Neural cell (in vitro differentiated cells): ENCODE measurements around the gene ZNF182.

Source experiments
- CTCF ChIP-seq: fragments of 450-650 bp; IDR thresholded peaks from 2 replicates; pipeline ENCODE4 v1.5.1; 2014; ENCODE audit warnings: antibody characterized with exemption, mild to moderate bottlenecking, moderate library complexity; ENCODE audit not compliant: poor library complexity, severe bottlenecking
- EP300 ChIP-seq: fragments of 450-650 bp; conservative IDR thresholded peaks from 2 replicates; pipeline ENCODE4 v1.6.1; 2014; ENCODE audit warnings: antibody characterized with exemption, mild to moderate bottlenecking, moderate library complexity; ENCODE audit not compliant: poor library complexity, severe bottlenecking
- EZH2 ChIP-seq: fragments of 200-600, 300-800 bp; shearing (Covaris generic), sonication (generic); IDR thresholded peaks from 2 replicates; pipeline ENCODE4 v1.6.1; 2014; ENCODE audit warnings: antibody characterized with exemption, low read length, borderline replicate concordance, mild to moderate bottlenecking; ENCODE audit not compliant: insufficient read depth, poor library complexity, severe bottlenecking
- MXI1 ChIP-seq: fragments of 450-650 bp; conservative IDR thresholded peaks from 2 replicates; pipeline ENCODE4 v1.6.1; 2014; ENCODE audit warnings: antibody characterized with exemption, mild to moderate bottlenecking; ENCODE audit not compliant: poor library complexity, severe bottlenecking
- POLR2AphosphoS5 ChIP-seq: IDR thresholded peaks from 2 replicates; pipeline ENCODE4 v1.6.1; 2012
- REST ChIP-seq: IDR thresholded peaks from 2 replicates; pipeline ENCODE4 v1.6.1; 2012; ENCODE audit warnings: borderline replicate concordance
- TAF1 ChIP-seq: IDR thresholded peaks from 2 replicates; pipeline ENCODE4 v1.6.1; 2012; ENCODE audit warnings: low read depth

GRCh38 chrX:48022100-48022499, 18.3 kb upstream of the ZNF182 start:
- TF ChIP-seq POLR2AphosphoS5 = no peak
- TF ChIP-seq CTCF = no peak
- no peak for TF ChIP-seq TAF1
- TF ChIP-seq EP300 = no peak
- TF ChIP-seq REST = no peak
- no peak for TF ChIP-seq EZH2
- no peak for TF ChIP-seq MXI1
